Stimulated activated CD8-positive, alpha-beta memory T cell treated with anti-CD3 and anti-CD28 coated beads, Interleukin-4, amount 100 ng/mL, for 4 hours (primary cell): ENCODE results near the gene RASGEF1C.

ENCODE experiments used
- DNase-seq, 2 donors: peaks; one replicate each; pipeline ENCODE4 v3.0.0-alpha.2; 2020; ENCODE audit warnings: low read depth in 2 of 2, low spot score in 1 of 2

RASGEF1C gene

GRCh38 chr5:180180421-180180820, 28.6 kb downstream of the RASGEF1C start:
- no peak for DNase-seq

GRCh38 chr5:180179442-180180420, 29.3 kb downstream of the RASGEF1C start:
- DNase-seq = no peak

DNA sequence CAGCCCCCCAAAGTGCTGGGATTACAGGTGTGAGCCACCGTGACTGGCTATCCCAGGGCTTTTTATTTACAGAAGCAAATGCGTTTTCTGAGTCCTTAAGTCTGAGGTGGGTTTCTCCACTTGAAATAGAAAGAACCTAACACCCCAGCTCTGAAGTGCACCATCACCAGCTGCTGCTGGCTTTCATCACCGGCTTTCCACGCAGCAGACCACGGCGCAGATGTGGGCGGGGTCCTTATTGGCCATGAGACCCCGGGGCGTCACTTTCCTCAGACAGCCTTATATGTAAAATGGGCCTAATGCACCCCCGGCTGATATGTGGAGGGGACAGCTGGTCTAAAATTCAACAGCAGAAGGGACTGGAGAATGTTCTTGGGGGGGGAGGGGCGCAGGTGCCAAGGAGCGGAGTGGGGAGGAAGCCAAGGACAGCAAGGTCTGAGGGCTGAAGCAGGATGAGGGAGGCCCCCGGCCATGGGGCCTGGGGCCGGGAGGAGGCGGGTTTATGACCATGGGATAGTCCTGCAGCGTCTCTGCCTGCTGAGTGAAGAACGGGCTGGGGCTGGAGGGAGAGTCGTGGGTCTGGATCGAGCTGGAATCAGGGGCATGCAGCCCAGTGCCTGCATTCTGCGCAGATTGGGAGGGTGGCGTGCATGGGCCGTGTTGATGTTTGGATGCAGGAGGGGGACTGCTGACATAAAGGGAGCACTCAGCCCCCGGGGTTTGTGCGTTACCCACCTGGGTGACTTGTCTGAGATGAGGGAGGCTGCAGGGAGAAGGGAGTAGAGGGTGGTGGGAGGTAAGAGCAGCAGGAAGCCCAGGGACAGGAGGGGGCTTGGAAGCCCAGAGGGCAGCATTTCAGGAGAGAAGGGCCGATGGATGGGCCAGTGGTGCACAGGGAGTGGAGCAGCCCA, 30.2 kb downstream of the RASGEF1C start:
- no peak for DNase-seq

DNA sequence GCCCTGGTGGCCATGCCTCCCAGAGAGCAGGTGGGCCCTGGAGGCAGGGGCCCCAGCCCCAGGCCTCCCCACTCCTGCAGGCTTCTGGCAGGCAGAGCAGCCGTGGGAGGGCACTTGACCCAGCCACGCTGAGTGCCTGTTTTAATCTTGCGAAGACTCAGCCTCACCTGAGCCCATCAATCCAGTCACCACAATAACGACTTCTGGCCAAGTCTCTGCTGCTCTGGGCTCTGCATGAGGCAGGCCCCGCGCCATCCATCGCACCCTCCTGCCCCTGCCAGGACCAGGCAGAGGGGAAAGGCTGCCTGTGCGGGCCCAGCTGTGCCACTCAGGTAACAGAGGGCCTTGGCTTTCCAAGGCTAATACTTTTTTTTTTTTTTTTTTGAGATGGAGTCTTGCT, 32.8 kb downstream of the RASGEF1C start:
- DNase-seq = no peak

DNA sequence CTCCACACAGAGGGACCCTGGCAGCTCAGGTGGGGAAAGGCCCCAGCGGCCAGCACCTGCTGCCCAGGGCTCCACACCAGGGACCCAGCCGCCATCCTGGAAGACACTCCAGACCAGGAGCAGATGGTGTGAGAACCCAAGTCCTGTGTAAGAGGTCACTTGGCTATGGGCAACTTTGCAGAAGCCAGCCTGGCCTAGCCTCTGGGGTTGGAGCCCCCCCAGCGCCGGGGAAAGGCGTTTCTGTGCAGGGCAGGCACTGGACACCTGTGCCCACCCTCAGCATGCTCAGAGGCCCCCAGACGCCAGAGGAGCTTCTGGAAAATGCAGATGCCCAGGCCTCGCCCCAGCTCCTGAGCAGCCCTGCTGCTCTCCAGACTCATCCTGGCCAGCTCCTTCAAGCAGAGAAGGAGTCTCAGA, 34.0 kb downstream of the RASGEF1C start:
- no peak for DNase-seq

DNA sequence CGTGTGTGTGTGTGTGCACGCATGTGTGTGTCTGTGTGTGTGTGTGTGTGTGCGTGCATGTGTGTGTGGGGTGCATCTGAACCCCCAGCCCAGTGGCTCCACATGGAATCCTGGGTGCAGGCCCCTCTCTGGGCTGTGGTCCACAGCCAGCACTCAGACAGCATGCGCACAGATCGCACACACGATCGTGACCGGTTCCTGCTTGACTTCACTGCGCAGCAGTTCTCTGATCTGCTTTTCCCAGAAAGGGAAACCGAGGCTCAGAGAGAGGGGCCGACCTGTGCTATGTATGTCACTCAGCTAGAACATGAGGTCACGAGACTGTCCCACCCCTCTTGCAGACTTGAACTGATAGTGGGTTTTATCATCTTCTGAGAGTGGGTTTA, 34.4 kb downstream of the RASGEF1C start:
- DNase-seq = no peak

GRCh38 chr5:180173875-180174586, 35.0 kb downstream of the RASGEF1C start:
- no peak for DNase-seq

DNA sequence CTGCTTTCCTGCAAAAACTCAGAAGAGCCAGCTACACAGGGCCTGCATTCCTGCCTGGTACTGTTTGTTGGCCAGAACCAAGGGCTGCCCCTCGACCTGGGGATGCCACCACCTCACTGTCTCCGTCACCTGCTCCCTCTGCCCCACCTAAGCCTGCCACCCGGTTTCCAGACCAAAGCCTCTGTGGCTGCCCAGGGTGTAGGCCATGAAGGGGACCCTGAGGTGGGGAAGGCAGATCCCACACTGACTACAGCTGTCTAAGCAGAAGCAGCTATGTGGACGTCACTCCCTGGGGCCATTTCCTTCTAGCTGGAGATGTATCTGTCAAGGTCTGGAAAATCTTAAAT, 35.8 kb downstream of the RASGEF1C start:
- no peak for DNase-seq

GRCh38 chr5:180172447-180173197, 36.4 kb downstream of the RASGEF1C start:
- DNase-seq = no peak

DNA sequence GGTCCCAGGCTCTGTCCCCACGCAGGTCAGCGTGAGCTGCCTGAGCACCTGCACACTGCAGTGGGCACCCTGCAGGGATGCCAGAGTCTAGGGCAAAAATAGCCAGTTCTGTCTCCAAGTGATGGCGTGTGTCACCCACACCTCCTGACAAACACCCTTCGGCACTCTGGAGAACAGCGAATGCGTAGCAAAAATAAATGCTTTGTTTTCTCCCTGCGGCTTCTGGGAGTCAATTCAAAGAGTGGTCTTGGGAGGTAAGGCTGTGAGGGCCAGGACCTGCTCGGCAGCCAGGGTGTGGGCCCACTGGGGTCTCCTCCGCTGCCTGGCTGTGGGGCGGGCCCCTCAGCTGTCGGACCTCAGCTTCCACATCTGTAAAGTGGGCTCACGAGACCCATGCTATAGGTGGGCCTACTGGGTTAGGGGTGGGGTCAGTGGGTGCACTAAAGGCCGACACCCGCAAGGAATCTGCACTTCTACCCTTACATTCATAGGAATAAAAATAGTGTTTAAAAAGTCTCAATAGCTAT, 37.4 kb downstream of the RASGEF1C start:
- DNase-seq = no peak

GRCh38 chr5:180170810-180171567, 38.0 kb downstream of the RASGEF1C start:
- no peak for DNase-seq

DNA sequence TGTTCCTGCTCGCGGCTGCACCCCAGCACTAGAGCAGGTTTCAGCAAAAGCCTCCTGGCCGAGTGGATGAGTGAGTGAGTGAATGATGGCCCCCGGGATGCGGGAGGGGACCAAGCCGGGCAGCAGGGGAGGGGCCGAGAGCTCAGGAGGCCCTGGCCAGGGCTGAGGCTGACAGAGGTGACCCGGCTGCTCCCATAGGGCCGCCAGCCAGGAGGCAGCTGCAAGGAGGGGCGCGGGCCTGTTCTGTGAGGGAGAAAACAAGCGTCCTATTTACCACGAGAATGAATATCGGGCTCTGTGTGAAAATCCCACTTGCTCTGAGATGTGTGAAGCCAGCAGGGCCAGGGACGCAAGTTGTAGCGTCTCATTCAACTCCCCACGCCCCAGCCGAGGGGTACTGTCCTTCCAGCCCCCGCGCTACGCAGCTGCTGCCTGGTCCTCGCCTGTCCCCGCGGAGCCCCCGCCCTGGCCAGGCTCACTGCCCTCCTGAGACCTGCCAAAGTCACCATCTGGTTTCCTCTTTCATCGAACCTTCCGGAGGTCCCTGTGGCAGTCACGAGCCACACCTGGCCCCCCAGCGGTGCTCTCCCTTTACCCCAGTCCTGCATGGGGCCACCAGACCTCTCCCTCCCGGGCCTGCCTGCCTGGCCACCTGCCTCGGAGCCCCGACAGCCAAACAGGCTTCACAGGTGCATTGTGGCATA, 38.8 kb downstream of the RASGEF1C start:
- DNase-seq = no peak

DNA sequence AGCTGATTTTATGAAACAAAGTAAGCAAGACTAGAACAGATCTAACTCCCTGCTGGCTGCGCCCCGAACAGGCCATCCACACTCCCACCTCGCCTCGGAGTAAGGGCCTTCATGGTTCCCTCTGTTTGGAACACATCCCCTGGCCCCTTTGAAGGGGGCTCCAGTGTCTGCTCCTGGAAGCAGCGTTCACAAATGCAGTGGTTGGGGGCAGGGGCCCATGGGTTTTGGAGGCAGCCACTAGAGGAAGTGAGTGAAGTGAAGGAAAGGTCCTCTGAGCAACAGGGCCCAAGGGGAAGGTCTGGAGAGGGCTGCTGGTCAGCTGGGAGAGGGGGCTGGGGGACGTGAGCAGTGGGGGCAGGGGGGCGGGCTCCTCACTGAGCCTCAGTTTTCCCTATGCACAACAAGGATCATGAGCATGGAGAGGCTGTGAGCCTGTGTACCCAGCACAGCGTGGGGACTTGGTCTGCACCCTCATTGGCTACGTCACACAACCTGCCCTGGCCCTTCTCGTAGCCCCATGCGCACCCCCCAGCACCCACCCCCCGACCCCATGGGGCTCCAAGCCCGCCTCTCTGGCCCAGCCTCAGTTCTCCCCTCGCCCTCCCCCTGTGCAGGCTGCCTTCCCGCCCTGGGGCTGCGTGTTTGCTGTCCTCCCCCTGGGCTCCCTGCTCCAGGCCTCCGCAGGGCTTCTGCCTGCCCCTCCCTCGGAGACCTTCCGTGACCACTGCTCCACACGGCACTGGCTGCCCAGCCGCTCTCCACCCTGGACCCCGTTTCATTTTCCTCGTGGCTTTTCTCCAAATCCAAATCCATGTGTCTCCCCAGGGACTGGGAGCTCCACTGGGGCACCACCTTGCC, 39.5 kb downstream of the RASGEF1C start:
- DNase-seq = no peak

DNA sequence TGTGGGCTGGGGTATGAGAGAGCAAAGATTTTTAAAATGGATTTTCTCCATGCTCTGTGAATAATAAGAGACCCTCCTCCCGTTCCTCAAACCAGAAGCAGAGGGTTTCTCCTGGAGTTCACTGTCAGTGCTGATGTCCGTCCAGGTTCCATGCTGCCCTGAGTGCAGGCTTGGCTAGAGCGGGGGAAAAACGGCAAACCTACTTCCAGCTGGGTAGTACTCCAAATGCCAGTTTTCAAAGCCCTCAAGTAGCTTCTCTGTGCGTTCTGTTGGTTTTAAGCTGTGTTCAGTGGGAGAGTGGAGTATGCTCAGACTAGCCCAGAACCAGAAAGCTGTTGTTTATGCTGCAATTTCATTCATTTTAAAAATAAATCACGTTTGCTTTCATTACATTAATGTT, 40.3 kb downstream of the RASGEF1C start:
- no peak for DNase-seq

DNA sequence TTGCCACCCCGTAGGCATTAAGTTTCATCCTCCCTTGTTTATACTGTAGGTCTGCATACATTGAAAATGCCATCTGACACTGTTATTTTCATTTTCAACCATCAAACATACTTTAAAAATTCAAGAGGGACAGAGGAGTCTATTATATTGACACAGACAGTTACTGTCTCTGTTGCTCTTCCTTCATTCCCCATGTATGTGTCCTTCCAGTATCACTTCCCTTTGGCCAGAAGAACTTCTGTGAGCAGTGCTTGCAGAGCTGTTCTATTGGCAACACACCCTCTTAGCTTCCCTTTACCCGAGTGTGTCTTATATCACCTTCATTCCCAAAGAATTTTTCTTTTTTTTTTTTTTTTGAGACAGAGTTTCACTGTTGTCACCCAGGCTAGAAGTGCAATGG, 42.8 kb downstream of the RASGEF1C start:
- no peak for DNase-seq

DNA sequence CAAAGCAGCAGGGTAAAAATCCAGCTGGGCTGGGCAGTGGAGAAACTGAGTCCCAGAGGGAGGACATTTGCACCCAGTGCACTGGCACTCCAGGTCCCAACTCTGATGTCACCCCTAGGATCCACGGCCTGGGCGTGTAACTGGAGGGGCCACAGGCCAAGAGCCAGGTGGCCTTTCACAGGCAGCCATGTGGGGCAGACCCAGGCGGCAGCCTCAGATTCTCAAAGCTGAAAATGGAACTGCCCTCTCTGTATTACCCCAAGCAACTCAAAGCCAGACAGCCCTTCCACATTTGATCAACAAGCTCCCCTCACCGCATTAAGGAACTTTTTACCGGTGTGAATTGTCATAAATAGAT, 46.7 kb downstream of the RASGEF1C start:
- DNase-seq = no peak

- DNase-seq = no peak
These were observed 47.3 kb downstream of the RASGEF1C start for GRCh38 chr5:180161420-180162303.
